Activated CD4-positive, alpha-beta T cell treated with anti-CD3 and anti-CD28 coated beads, Interleukin-2, amount 50 U/mL, for 48 hours (primary cell): ENCODE data around the gene ZNF879.

Experiments
- DNase-seq, 2 experiments: peaks; one replicate each; pipeline ENCODE4 v3.0.0-alpha.2; 2020

The ZNF879 gene

GRCh38 chr5:179023528-179024189 lies at the start of gene ZNF879:
ZNF879 (plus strand) TSS chr5:179023804; CDS start chr5:179025005, 1,201 bp downstream.
- peak; percentile 90 to 93 for DNase-seq

GRCh38 chr5:178981381-178981780 lies 42.2 kb upstream of the ZNF879 start:
- no peak for DNase-seq

GRCh38 chr5:178982941-178983340 lies 40.7 kb upstream of the ZNF879 start:
- DNase-seq = no peak

GRCh38 chr5:178983728-178984127 lies 39.9 kb upstream of the ZNF879 start:
- no peak for DNase-seq

- no peak for DNase-seq
Measured at GRCh38 chr5:178984145-178985072, 39.2 kb upstream of the ZNF879 start.

- DNase-seq = no peak
Measured at GRCh38 chr5:178986326-178986960, 37.2 kb upstream of the ZNF879 start.

- DNase-seq = no peak
Measured at GRCh38 chr5:178988436-178989220, 35.0 kb upstream of the ZNF879 start.

- DNase-seq = no peak
Measured at GRCh38 chr5:178989311-178989710, 34.3 kb upstream of the ZNF879 start.

GRCh38 chr5:178990491-178990890 lies 33.1 kb upstream of the ZNF879 start:
- no peak for DNase-seq

- no peak for DNase-seq
Measured at GRCh38 chr5:178991190-178992145, 32.1 kb upstream of the ZNF879 start.

GRCh38 chr5:178992291-178992895 lies 31.2 kb upstream of the ZNF879 start:
- no peak for DNase-seq

GRCh38 chr5:178993236-178993765 lies 30.3 kb upstream of the ZNF879 start:
- DNase-seq = no peak

- DNase-seq = no peak
Measured at GRCh38 chr5:178993955-178994579, 29.5 kb upstream of the ZNF879 start.

GRCh38 chr5:178994580-178995340 lies 28.8 kb upstream of the ZNF879 start, which contains the start of gene GRM6:
GRM6 (minus strand) TSS chr5:178995320; CDS start chr5:178994944, 376 bp downstream.
- DNase-seq = no peak

- no peak for DNase-seq
Measured at GRCh38 chr5:178995341-178995690, 28.3 kb upstream of the ZNF879 start.

GRCh38 chr5:178996156-178996555 lies 27.4 kb upstream of the ZNF879 start:
- no peak for DNase-seq

GRCh38 chr5:178997191-178997590 lies 26.4 kb upstream of the ZNF879 start:
- no peak for DNase-seq

GRCh38 chr5:178998441-178998840 lies 25.2 kb upstream of the ZNF879 start:
- DNase-seq = no peak

GRCh38 chr5:179006564-179006963 lies 17.0 kb upstream of the ZNF879 start:
- no peak for DNase-seq

GRCh38 chr5:179008667-179009066 lies 14.9 kb upstream of the ZNF879 start:
- no peak for DNase-seq
